Glutamatergic neuron (in vitro differentiated cells): ENCODE data around the gene RNF8. TPM values are rescaled to one million over a fixed set of nuclear protein-coding genes. Genes with fewer than 3 reads are reported as not detected.

ENCODE experiments used
- DNase-seq: peaks from one replicate; pipeline ENCODE4 v3.0.0; 2022
- H3K27ac Mint-ChIP-seq: one replicate; pipeline ENCODE4 v1.8.0; 2020; ENCODE audit warnings: mild to moderate bottlenecking, mixed read lengths, inconsistent platforms; ENCODE audit not compliant: unreplicated experiment
- H3K27me3 Mint-ChIP-seq: one replicate; pipeline ENCODE4 v1.8.0; 2020; ENCODE audit warnings: mild to moderate bottlenecking, moderate library complexity, mixed read lengths, inconsistent platforms; ENCODE audit not compliant: unreplicated experiment
- H3K36me3 Mint-ChIP-seq: one replicate; pipeline ENCODE4 v1.8.0; 2020; ENCODE audit warnings: mild to moderate bottlenecking, mixed read lengths, inconsistent platforms; ENCODE audit not compliant: unreplicated experiment
- H3K4me1 Mint-ChIP-seq: one replicate; pipeline ENCODE4 v1.8.0; 2020; ENCODE audit warnings: mild to moderate bottlenecking, low read depth, mixed read lengths, inconsistent platforms; ENCODE audit not compliant: unreplicated experiment
- H3K4me3 Mint-ChIP-seq: one replicate; pipeline ENCODE4 v1.8.0; 2020; ENCODE audit warnings: mild to moderate bottlenecking, mixed read lengths, inconsistent platforms; ENCODE audit not compliant: unreplicated experiment
- H3K9me3 Mint-ChIP-seq: one replicate; pipeline ENCODE4 v1.8.0; 2020; ENCODE audit warnings: mild to moderate bottlenecking, moderate library complexity, mixed read lengths, inconsistent platforms; ENCODE audit not compliant: unreplicated experiment
- CTCF ChIP-seq: fragments of 200-600 bp; sonication (generic); IDR thresholded peaks from one replicate; pipeline ENCODE4 v1.5.0; 2021; ENCODE audit not compliant: partially characterized antibody, unreplicated experiment
- total RNA-seq: library from RNA; stranded (reverse); fragmentation: NEBNext Ultra II Directional; extraction: Animal tissue kit (Norgen Biotek cat#: 25700); gene quantifications from one replicate; pipeline ENCODE4 v1.2.1, GENCODE V29; 2021; ENCODE audit not compliant: unreplicated experiment

The RNF8 gene
- total RNA-seq, 1 donor from 2014 or later = 21.0 TPM

- no peak for DNase-seq
- Mint-ChIP-seq H3K4me3 (no peak overlapping the region), H3K36me3 (no peaks in the 10 kb centered on the region), H3K27me3 (no peaks in the 10 kb centered on the region), H3K4me1 (peaks cover 4% of the 10 kb centered on the region), H3K27ac (no peak overlapping the region), H3K9me3 (no peaks in the 10 kb centered on the region)
- no peak for TF ChIP-seq CTCF
Observed at GRCh38 chr6:37313723-37314486, 39.9 kb upstream of the RNF8 start.

- peak; percentile 22 for TF ChIP-seq CTCF
- Mint-ChIP-seq H3K4me1 (peaks cover under 1% of the 10 kb centered on the region), H3K4me3 (no peak overlapping the region), H3K27me3 (no peaks in the 10 kb centered on the region), H3K9me3 (no peaks in the 10 kb centered on the region), H3K36me3 (no peaks in the 10 kb centered on the region), H3K27ac (no peak overlapping the region)
- DNase-seq = peak; percentile 35
Observed at GRCh38 chr6:37314487-37315156, 39.2 kb upstream of the RNF8 start.

GRCh38 chr6:37315157-37315515 lies 38.6 kb upstream of the RNF8 start:
- Mint-ChIP-seq H3K9me3 (no peaks in the 10 kb centered on the region), H3K27me3 (no peaks in the 10 kb centered on the region), H3K27ac (no peak overlapping the region), H3K4me1 (peaks cover under 1% of the 10 kb centered on the region), H3K36me3 (no peaks in the 10 kb centered on the region), H3K4me3 (no peak overlapping the region)
- TF ChIP-seq CTCF = no peak
- DNase-seq = no peak

GRCh38 chr6:37316071-37316470 lies 37.7 kb upstream of the RNF8 start:
- Mint-ChIP-seq H3K27ac (no peak overlapping the region), H3K4me1 (peaks cover 5% of the 10 kb centered on the region), H3K9me3 (no peaks in the 10 kb centered on the region), H3K27me3 (no peaks in the 10 kb centered on the region), H3K4me3 (no peak overlapping the region), H3K36me3 (no peaks in the 10 kb centered on the region)
- no peak for DNase-seq
- no peak for TF ChIP-seq CTCF
